Liver (tissue), 9 donors: ENCODE measurements around the gene MBLAC1. TPM values are rescaled to one million over a fixed set of nuclear protein-coding genes. Genes with fewer than 3 reads are reported as not detected.
A peak's percentile ranks its signal among the peaks of the same experiment; 100 is the strongest.

Source experiments
- DNase-seq: peaks from one replicate; pipeline ENCODE4 v3.0.0-alpha.2; 2017; ENCODE audit warnings: low spot score
- H3K27ac ChIP-seq, 2 donors: one replicate each; pipeline ENCODE4 v1.7.0; 2013; ENCODE audit warnings: inconsistent platforms in 2 of 2, low read length in 2 of 2, control low read depth in 1 of 2, low read depth in 1 of 2, mild to moderate bottlenecking in 1 of 2
- H3K27me3 ChIP-seq, 4 donors: one replicate each; pipeline versions ENCODE4 v1.6.1 to v1.7.0; 2013; ENCODE audit warnings: low read length in 3 of 4, inconsistent platforms in 1 of 4, mild to moderate bottlenecking in 1 of 4, moderate library complexity in 1 of 4; ENCODE audit not compliant: control insufficient read depth in 4 of 4, insufficient read depth in 4 of 4
- H3K36me3 ChIP-seq, 4 donors: one replicate each; pipeline versions ENCODE4 v1.6.1 to v1.7.0; 2013; ENCODE audit warnings: low read length in 3 of 4, mild to moderate bottlenecking in 3 of 4, low read depth in 1 of 4, moderate library complexity in 1 of 4; ENCODE audit not compliant: control insufficient read depth in 4 of 4, insufficient read depth in 3 of 4
- H3K4me1 ChIP-seq, 4 donors: one replicate each; pipeline versions ENCODE4 v1.6.1 to v1.7.0; 2013; ENCODE audit warnings: low read length in 3 of 4, mild to moderate bottlenecking in 3 of 4, moderate library complexity in 1 of 4; ENCODE audit not compliant: control insufficient read depth in 4 of 4, insufficient read depth in 4 of 4
- H3K4me3 ChIP-seq, 3 donors: one replicate each; pipeline versions ENCODE4 v1.6.1 to v1.7.0; 2013; ENCODE audit warnings: low read length in 3 of 3, control low read depth in 1 of 3, low read depth in 1 of 3, mild to moderate bottlenecking in 1 of 3
- H3K9ac ChIP-seq, 2 donors: one replicate each; pipeline ENCODE4 v1.7.0; 2013; ENCODE audit warnings: low read length in 2 of 2, mild to moderate bottlenecking in 2 of 2, moderate library complexity in 2 of 2, control low read depth in 1 of 2, low read depth in 1 of 2
- H3K9me3 ChIP-seq, 4 donors: one replicate each; pipeline versions ENCODE4 v1.6.1 to v1.7.0; 2013; ENCODE audit warnings: low read length in 3 of 4; ENCODE audit not compliant: control insufficient read depth in 4 of 4
- EGR1 ChIP-seq, 2 donors: IDR thresholded peaks; 2 replicates each; pipeline ENCODE4 v1.6.1; 2016 to 2018; ENCODE audit warnings: antibody characterized with exemption in 2 of 2, low read depth in 2 of 2
- FOXA1 ChIP-seq: IDR thresholded peaks from 2 replicates; pipeline ENCODE4 v1.6.1; 2016; ENCODE audit warnings: antibody characterized with exemption
- FOXA2 ChIP-seq: IDR thresholded peaks from 2 replicates; pipeline ENCODE4 v1.6.1; 2016; ENCODE audit warnings: antibody characterized with exemption
- GABPA ChIP-seq, 2 donors: IDR thresholded peaks in 1 of 2; conservative IDR thresholded peaks in 1 of 2; 2 replicates each; pipeline ENCODE4 v1.6.1; 2016; ENCODE audit warnings: antibody characterized with exemption in 2 of 2, mild to moderate bottlenecking in 1 of 2, moderate library complexity in 1 of 2
- HNF4A ChIP-seq, 2 donors: conservative IDR thresholded peaks; 2 replicates each; pipeline ENCODE4 v1.6.1; 2016; ENCODE audit warnings: antibody characterized with exemption in 2 of 2, mild to moderate bottlenecking in 2 of 2
- HNF4G ChIP-seq: IDR thresholded peaks from 2 replicates; pipeline ENCODE4 v1.6.1; 2016; ENCODE audit warnings: antibody characterized with exemption
- JUND ChIP-seq, 2 donors: IDR thresholded peaks; 2 replicates each; pipeline ENCODE4 v1.6.1; 2016; ENCODE audit warnings: antibody characterized with exemption in 2 of 2
- NR2F2 ChIP-seq: IDR thresholded peaks from 2 replicates; pipeline ENCODE4 v1.6.1; 2016; ENCODE audit warnings: antibody characterized with exemption
- RAD21 ChIP-seq, 2 donors: IDR thresholded peaks; 2 replicates each; pipeline ENCODE4 v1.6.1; 2016; ENCODE audit warnings: antibody characterized with exemption in 2 of 2, mild to moderate bottlenecking in 2 of 2
- RXRA ChIP-seq, 2 donors: IDR thresholded peaks; 2 replicates each; pipeline ENCODE4 v1.6.1; 2017 to 2018; ENCODE audit warnings: antibody characterized with exemption in 2 of 2, mild to moderate bottlenecking in 1 of 2
- TAF1 ChIP-seq: conservative IDR thresholded peaks from 2 replicates; pipeline ENCODE4 v1.6.1; 2016; ENCODE audit warnings: antibody characterized with exemption, mild to moderate bottlenecking
- YY1 ChIP-seq: IDR thresholded peaks from 2 replicates; pipeline ENCODE4 v1.6.1; 2016; ENCODE audit warnings: antibody characterized with exemption, mild to moderate bottlenecking
- WGBS: extraction: QIAGEN DNeasy Blood & Tissue Kit; methylation state at CpG from one replicate; pipeline ENCODE4 v1.1.7; 2013; 5-methylcytosine and 5-hydroxymethylcytosine counted together
- polyA plus RNA-seq, 2 donors: library from polyadenylated mRNA; stranded (reverse) in 1 of 2; unstranded in 1 of 2; fragments of 200-250 nt in 1 of 2; fragments of >200 nt in 1 of 2; fragmentation: Nextera tagmentation in 1 of 2; extraction: Ambion mirVana in 1 of 2; gene quantifications; one replicate each; pipeline versions ENCODE4 v1.2.1 to v1.2.3, GENCODE V29; 2013 to 2015
- total RNA-seq, 2 donors: library from RNA; depleted of rRNA; stranded (reverse); fragments of >200 nt; gene quantifications; one replicate each; pipeline ENCODE4 v1.2.3, GENCODE V29; 2014
- TF ChIP-seq, protein P1 (sequence below): IDR thresholded peaks from 2 replicates; pipeline ENCODE4 v1.6.1; 2016; ENCODE audit warnings: antibody characterized with exemption, mild to moderate bottlenecking
- TF ChIP-seq, protein P2 (sequence below): IDR thresholded peaks from 2 replicates; pipeline ENCODE4 v1.6.1; 2016; ENCODE audit warnings: antibody characterized with exemption
- TF ChIP-seq, protein P3 (sequence below): IDR thresholded peaks from 2 replicates; pipeline ENCODE4 v1.6.1; 2016; ENCODE audit warnings: antibody characterized with exemption
- TF ChIP-seq, protein P4 (sequence below): IDR thresholded peaks from 2 replicates; pipeline ENCODE4 v1.6.1; 2016; ENCODE audit warnings: antibody characterized with exemption
- TF ChIP-seq, protein P5 (sequence below): fragments of 150-350 bp; IDR thresholded peaks from 2 replicates; pipeline ENCODE4 v1.5.1; 2017; ENCODE audit warnings: improper control_type of control experiment, low read depth, low read length; ENCODE audit not compliant: missing input control
- donor health status: healthy.
- donor health status: healthy.
- donor health status: healthy.
- donor health status: healthy.
- donor health status: healthy.

Gene MBLAC1
- total and polyA plus RNA-seq, 4 donors, result 1.0 to 1.4 (median 1.3) TPM

DNA sequence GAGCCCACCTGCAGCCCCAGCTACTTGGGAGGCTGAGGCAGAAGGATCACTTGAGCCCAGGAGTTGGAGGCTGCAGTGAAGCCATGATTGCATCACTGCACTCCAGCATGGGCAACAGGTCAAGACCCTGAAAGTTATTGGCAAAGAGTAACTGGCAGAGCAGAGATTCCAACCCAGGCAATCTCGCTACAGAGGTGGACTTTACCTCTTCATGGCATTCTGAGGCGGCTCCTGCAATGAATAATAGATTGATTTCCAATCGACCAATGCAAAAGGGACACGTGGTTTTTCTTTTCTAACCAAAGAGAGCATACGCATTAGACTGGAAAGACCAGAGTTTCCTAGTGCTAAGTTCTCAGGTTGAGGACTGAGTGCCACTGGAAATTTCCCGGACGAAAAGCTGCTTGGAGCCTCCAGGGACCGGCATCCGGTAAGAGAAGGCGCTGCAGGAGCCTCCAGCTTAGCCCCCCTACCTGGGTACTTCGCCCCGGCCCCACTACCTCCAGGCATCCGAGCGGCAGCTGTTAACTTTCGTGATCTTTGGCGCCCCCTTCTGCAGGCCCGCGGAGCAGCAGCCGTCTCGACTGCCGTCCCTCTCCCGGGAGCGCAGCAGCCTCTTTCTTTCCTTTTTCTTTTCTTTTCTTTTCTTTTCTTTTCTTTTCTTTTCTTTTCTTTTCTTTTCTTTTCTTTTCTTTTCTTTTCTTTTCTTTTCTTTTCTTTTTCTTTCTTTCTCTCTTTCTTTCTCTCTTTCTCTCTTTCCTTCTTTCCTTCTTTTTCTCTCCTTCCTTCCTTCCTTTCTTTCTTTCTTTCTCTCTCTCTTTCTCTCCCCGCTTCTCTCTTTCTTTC lies 4.1 kb downstream of the MBLAC1 start (continued):
- TF ChIP-seq, protein P1, sequence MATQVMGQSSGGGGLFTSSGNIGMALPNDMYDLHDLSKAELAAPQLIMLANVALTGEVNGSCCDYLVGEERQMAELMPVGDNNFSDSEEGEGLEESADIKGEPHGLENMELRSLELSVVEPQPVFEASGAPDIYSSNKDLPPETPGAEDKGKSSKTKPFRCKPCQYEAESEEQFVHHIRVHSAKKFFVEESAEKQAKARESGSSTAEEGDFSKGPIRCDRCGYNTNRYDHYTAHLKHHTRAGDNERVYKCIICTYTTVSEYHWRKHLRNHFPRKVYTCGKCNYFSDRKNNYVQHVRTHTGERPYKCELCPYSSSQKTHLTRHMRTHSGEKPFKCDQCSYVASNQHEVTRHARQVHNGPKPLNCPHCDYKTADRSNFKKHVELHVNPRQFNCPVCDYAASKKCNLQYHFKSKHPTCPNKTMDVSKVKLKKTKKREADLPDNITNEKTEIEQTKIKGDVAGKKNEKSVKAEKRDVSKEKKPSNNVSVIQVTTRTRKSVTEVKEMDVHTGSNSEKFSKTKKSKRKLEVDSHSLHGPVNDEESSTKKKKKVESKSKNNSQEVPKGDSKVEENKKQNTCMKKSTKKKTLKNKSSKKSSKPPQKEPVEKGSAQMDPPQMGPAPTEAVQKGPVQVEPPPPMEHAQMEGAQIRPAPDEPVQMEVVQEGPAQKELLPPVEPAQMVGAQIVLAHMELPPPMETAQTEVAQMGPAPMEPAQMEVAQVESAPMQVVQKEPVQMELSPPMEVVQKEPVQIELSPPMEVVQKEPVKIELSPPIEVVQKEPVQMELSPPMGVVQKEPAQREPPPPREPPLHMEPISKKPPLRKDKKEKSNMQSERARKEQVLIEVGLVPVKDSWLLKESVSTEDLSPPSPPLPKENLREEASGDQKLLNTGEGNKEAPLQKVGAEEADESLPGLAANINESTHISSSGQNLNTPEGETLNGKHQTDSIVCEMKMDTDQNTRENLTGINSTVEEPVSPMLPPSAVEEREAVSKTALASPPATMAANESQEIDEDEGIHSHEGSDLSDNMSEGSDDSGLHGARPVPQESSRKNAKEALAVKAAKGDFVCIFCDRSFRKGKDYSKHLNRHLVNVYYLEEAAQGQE, result peak; percentile 51
- no peak for TF ChIP-seq FOXA2
- peak; percentile 40 for TF ChIP-seq FOXA1
- TF ChIP-seq, protein P2, sequence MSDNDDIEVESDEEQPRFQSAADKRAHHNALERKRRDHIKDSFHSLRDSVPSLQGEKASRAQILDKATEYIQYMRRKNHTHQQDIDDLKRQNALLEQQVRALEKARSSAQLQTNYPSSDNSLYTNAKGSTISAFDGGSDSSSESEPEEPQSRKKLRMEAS, result peak; percentile 77

DNA sequence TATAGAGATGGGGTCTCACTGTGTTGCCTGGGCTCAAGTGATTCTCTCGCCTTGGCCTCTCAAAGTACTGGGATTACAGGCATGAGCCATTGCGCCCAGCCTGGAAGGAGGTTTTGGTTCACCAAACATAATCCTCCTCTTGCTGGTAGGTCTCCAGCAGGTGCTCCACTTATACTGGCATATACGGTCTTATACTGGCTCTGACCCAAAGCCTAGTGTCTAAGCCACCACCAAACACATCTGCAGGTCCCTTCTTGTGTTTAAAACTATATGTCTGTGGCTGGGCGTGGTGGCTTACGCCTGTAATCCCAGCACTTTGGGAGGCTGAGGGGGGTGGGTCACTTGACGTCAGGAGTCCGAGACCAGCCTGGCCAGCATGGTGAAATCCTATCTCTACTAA lies 5.4 kb downstream of the MBLAC1 start:
- Histone ChIP-seq H3K9me3 (no peaks in the 10 kb centered on the region), H3K27ac (no peak overlapping the region), H3K4me1 (peaks cover 6 to 28% (median 14%) of the 10 kb centered on the region in 4 donors), H3K9ac (no peak overlapping the region), H3K4me3 (no peak overlapping the region), H3K27me3 (no peaks in the 10 kb centered on the region), H3K36me3 (no peaks in the 10 kb centered on the region)
- TF ChIP-seq FOXA1 (no peak), FOXA2 (no peak), HNF4G (no peak), YY1 (no peak), GABPA (IDR thresholded peaks at IDR 0.05 in 1 of 2, conservative IDR thresholded peaks at IDR 0.05 in 1 of 2) (no peak), NR2F2 (no peak), EGR1 (IDR thresholded peaks at IDR 0.05; ENCODE audit: low read depth in 2 of 2) (no peak), JUND (IDR thresholded peaks at IDR 0.05) (no peak), RXRA (IDR thresholded peaks at IDR 0.05) (no peak), RAD21 (IDR thresholded peaks at IDR 0.05) (no peak), TAF1 (no peak), HNF4A (conservative IDR thresholded peaks at IDR 0.05) (no peak)
- TF ChIP-seq, protein P3, sequence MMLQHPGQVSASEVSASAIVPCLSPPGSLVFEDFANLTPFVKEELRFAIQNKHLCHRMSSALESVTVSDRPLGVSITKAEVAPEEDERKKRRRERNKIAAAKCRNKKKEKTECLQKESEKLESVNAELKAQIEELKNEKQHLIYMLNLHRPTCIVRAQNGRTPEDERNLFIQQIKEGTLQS, result no peak
- TF ChIP-seq, protein P1, result no peak
- TF ChIP-seq, protein P4, sequence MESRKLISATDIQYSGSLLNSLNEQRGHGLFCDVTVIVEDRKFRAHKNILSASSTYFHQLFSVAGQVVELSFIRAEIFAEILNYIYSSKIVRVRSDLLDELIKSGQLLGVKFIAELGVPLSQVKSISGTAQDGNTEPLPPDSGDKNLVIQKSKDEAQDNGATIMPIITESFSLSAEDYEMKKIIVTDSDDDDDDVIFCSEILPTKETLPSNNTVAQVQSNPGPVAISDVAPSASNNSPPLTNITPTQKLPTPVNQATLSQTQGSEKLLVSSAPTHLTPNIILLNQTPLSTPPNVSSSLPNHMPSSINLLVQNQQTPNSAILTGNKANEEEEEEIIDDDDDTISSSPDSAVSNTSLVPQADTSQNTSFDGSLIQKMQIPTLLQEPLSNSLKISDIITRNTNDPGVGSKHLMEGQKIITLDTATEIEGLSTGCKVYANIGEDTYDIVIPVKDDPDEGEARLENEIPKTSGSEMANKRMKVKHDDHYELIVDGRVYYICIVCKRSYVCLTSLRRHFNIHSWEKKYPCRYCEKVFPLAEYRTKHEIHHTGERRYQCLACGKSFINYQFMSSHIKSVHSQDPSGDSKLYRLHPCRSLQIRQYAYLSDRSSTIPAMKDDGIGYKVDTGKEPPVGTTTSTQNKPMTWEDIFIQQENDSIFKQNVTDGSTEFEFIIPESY, result no peak
- TF ChIP-seq, protein P5, sequence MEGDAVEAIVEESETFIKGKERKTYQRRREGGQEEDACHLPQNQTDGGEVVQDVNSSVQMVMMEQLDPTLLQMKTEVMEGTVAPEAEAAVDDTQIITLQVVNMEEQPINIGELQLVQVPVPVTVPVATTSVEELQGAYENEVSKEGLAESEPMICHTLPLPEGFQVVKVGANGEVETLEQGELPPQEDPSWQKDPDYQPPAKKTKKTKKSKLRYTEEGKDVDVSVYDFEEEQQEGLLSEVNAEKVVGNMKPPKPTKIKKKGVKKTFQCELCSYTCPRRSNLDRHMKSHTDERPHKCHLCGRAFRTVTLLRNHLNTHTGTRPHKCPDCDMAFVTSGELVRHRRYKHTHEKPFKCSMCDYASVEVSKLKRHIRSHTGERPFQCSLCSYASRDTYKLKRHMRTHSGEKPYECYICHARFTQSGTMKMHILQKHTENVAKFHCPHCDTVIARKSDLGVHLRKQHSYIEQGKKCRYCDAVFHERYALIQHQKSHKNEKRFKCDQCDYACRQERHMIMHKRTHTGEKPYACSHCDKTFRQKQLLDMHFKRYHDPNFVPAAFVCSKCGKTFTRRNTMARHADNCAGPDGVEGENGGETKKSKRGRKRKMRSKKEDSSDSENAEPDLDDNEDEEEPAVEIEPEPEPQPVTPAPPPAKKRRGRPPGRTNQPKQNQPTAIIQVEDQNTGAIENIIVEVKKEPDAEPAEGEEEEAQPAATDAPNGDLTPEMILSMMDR, result no peak
- 61% methylated on average over 7 of the region's 7 CpGs for WGBS
- DNase-seq, result no peak
